Activated naive CD4-positive, alpha-beta T cell treated with Interleukin-2 at 50 U/mL for 16 hours (primary cell): ENCODE measurements around the gene SH2D4B.

Experiments used
- DNase-seq: peaks from one replicate; pipeline ENCODE4 v3.0.0-alpha.2; 2020

Gene SH2D4B

GRCh38 chr10:80504158-80504811 is 33.4 kb upstream of the SH2D4B start:
- DNase-seq = no peak

- DNase-seq = no peak
Observed at GRCh38 chr10:80504897-80505465, 32.7 kb upstream of the SH2D4B start.

GRCh38 chr10:80506189-80506575 is 31.5 kb upstream of the SH2D4B start:
- no peak for DNase-seq

GRCh38 chr10:80506836-80507487 is 30.7 kb upstream of the SH2D4B start:
- DNase-seq = no peak

- DNase-seq = no peak
Observed at GRCh38 chr10:80509108-80509402, 28.6 kb upstream of the SH2D4B start.

- DNase-seq = no peak
Observed at GRCh38 chr10:80509403-80510161, 28.1 kb upstream of the SH2D4B start.

- no peak for DNase-seq
Observed at GRCh38 chr10:80512031-80512526, 25.6 kb upstream of the SH2D4B start.

GRCh38 chr10:80513106-80513505 is 24.6 kb upstream of the SH2D4B start:
- no peak for DNase-seq

- DNase-seq = no peak
Observed at GRCh38 chr10:80515511-80515910, 22.2 kb upstream of the SH2D4B start.

- DNase-seq = no peak
Observed at GRCh38 chr10:80515941-80516340, 21.8 kb upstream of the SH2D4B start.

- no peak for DNase-seq
Observed at GRCh38 chr10:80516506-80517075, 21.1 kb upstream of the SH2D4B start.

GRCh38 chr10:80517416-80518142 is 20.1 kb upstream of the SH2D4B start:
- no peak for DNase-seq

- no peak for DNase-seq
Observed at GRCh38 chr10:80518143-80518806, 19.4 kb upstream of the SH2D4B start.

GRCh38 chr10:80518807-80519360 is 18.8 kb upstream of the SH2D4B start:
- DNase-seq = no peak

GRCh38 chr10:80519936-80520650 is 17.6 kb upstream of the SH2D4B start:
- DNase-seq = no peak

- DNase-seq = no peak
Observed at GRCh38 chr10:80520661-80521470, 16.8 kb upstream of the SH2D4B start.

GRCh38 chr10:80522756-80523363 is 14.8 kb upstream of the SH2D4B start:
- no peak for DNase-seq

- DNase-seq = no peak
Observed at GRCh38 chr10:80523773-80524172, 13.9 kb upstream of the SH2D4B start.

- no peak for DNase-seq
Observed at GRCh38 chr10:80524190-80524909, 13.4 kb upstream of the SH2D4B start.
